Keratinocyte (primary cell): Measurements from ENCODE around the gene PEX11G. TPM values are rescaled to one million over a fixed set of nuclear protein-coding genes. Genes with fewer than 3 reads are reported as not detected.

Source experiments
- DNase-seq: peaks from one replicate; pipeline ENCODE4 v3.0.0-alpha.2; 2011; ENCODE audit warnings: low read depth, missing footprints, low spot score
- FAIRE-seq: peaks from 2 replicates; lab custom pipeline; 2011; peaks lifted over from hg19 to GRCh38; lab: Jason Lieb, UNC
- H2AFZ ChIP-seq: 2 replicates; pipeline ENCODE4 v1.6.0; 2012; ENCODE audit warnings: low read length, control low read depth, inconsistent platforms; ENCODE audit not compliant: control insufficient read depth
- H3K27ac ChIP-seq: 2 replicates; pipeline ENCODE4 v1.5.1; 2011; ENCODE audit warnings: low read length; ENCODE audit not compliant: control insufficient read depth, insufficient read depth
- H3K27me3 ChIP-seq: 3 replicates; pipeline ENCODE4 v1.6.0; 2011; ENCODE audit warnings: low read length; ENCODE audit not compliant: control insufficient read depth, insufficient read depth; ENCODE audit errors: extremely low read depth
- H3K36me3 ChIP-seq, 2 experiments: 2 replicates in 1 of 2; 3 replicates in 1 of 2; pipeline ENCODE4 v1.5.1; 2011; ENCODE audit warnings: low read length in 2 of 2, mild to moderate bottlenecking in 1 of 2; ENCODE audit not compliant: control insufficient read depth in 2 of 2, insufficient read depth in 2 of 2; ENCODE audit errors: extremely low read depth in 1 of 2
- H3K4me1 ChIP-seq: 3 replicates; pipeline ENCODE4 v1.5.1; 2011; ENCODE audit warnings: low read length; ENCODE audit not compliant: control insufficient read depth, insufficient read depth; ENCODE audit errors: extremely low read depth
- H3K4me2 ChIP-seq: 3 replicates; pipeline ENCODE4 v1.6.0; 2011; ENCODE audit warnings: low read depth, low read length; ENCODE audit not compliant: control insufficient read depth, insufficient read depth; ENCODE audit errors: extremely low read depth
- H3K4me3 ChIP-seq, 3 experiments: fragments of 200-600 bp in 1 of 3; sonication (generic) in 1 of 3; 2 replicates in 2 of 3; 3 replicates in 1 of 3; pipeline ENCODE4 v1.5.1; 2011 to 2016; ENCODE audit warnings: low read length in 3 of 3, mild to moderate bottlenecking in 3 of 3, control low read depth in 2 of 3, inconsistent platforms in 1 of 3, low read depth in 1 of 3, mixed read lengths in 1 of 3, mixed run types in 1 of 3, moderate library complexity in 1 of 3; ENCODE audit not compliant: control insufficient read depth in 2 of 3, insufficient read depth in 2 of 3; ENCODE audit errors: extremely low read depth in 1 of 3
- H3K79me2 ChIP-seq: 2 replicates; pipeline ENCODE4 v1.6.0; 2012; ENCODE audit warnings: low read length; ENCODE audit not compliant: control insufficient read depth, insufficient read depth
- H3K9ac ChIP-seq: 3 replicates; pipeline ENCODE4 v1.6.0; 2011; ENCODE audit warnings: low read length; ENCODE audit not compliant: control insufficient read depth, insufficient read depth; ENCODE audit errors: extremely low read depth
- H3K9me1 ChIP-seq: 3 replicates; pipeline ENCODE4 v1.6.0; 2011; ENCODE audit warnings: low read length; ENCODE audit not compliant: control insufficient read depth, insufficient read depth; ENCODE audit errors: extremely low read depth
- H3K9me3 ChIP-seq: 2 replicates; pipeline ENCODE4 v1.5.1; 2012; ENCODE audit warnings: low read depth, low read length; ENCODE audit not compliant: control insufficient read depth
- H4K20me1 ChIP-seq: 3 replicates; pipeline ENCODE4 v1.6.0; 2011; ENCODE audit warnings: low read length; ENCODE audit not compliant: control insufficient read depth, insufficient read depth; ENCODE audit errors: extremely low read depth
- EZH2 ChIP-seq: IDR thresholded peaks from one replicate; pipeline ENCODE4 v1.6.1; 2012; ENCODE audit warnings: inconsistent platforms, mild to moderate bottlenecking, low read length, moderate library complexity
- dilution Hi-C: fragments of 300-500 bp; cut with MboI; formaldehyde crosslinking; loops from one replicate; pipeline ENCODE4 v1.7.0; 2020; ENCODE audit warnings: low sequenced_read_pairs; ENCODE audit not compliant: extremely low pct_ligation_motif_present
- polyA plus RNA-seq, 5 experiments: library from polyadenylated mRNA; depleted of rRNA in 3 of 5; stranded (reverse) in 3 of 5; stranded (forward) in 1 of 5; unstranded in 1 of 5; fragments of >200 nt; gene quantifications; 1 replicate in 1 of 5; 2 replicates in 3 of 5; 3 replicates in 1 of 5; pipeline versions ENCODE4 v1.2.1 to v1.2.3, GENCODE V29; 2011 to 2012; ENCODE audit warnings: missing spikeins in 2 of 5, low read depth in 1 of 5, low replicate concordance in 1 of 5
- TF ChIP-seq, protein P1 (sequence below), 3 experiments: IDR thresholded peaks in 1 of 3; conservative IDR thresholded peaks in 1 of 3; optimal IDR thresholded peaks in 1 of 3; 2 replicates in 2 of 3; 3 replicates in 1 of 3; pipeline versions ENCODE3 to v1.5.1; 2011; ENCODE audit warnings: low read length in 3 of 3, mild to moderate bottlenecking in 3 of 3, moderate library complexity in 2 of 3, control low read depth in 1 of 3, inconsistent platforms in 1 of 3; ENCODE audit not compliant: insufficient read depth in 2 of 3; ENCODE audit errors: extremely low read depth in 1 of 3

The PEX11G gene
- polyA plus RNA-seq, 1 donor (not counting 4 experiments of a cell fraction or from before 2014, with no cell fraction given), result 1.1 TPM

DNA sequence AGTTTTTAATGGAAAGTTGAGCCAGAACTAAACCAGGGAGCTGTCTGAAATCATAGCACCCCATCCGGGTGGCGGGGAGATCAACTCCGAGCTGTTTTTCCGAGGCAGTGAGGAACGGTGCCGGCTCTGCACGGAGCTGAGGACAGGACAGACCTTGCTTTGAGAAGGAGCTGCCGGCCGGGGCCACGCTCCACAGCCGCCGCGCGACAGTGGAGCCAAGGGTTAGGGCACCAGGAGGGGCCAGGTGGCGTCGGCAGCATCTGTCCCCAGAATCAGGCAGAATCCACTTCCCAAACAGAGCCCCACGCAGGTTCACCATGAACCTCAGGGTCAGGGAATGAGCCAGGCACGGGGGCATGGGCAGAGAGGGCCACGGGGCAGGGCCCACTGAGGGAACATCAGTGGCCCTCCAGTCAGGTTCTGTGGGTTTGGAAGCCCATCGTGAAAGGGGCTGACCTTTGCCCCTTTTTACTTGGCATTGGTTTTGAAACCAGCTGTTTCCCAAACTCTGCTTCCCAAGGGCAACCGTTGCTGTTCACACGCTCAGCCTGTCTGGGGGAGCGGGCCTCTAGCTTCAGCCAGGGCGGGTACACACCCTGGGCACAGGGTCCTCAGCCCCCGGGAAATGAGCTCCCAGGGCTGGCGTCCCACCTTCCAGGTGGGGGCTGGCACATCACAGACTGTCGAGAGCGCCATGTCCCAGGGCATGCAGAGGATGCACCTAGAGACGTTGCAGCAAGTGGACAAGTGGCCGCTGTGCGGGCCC lies 18.1 kb downstream of the PEX11G start:
- dilution Hi-C loops, result no loop called here
- peaks cover 0 to 17% of the 10 kb centered on the region in 2 experiments for H3K36me3 ChIP-seq
- H3K9me3 ChIP-seq, result no peaks in the 10 kb centered on the region
- H3K27me3 ChIP-seq, result no peaks in the 10 kb centered on the region
- no peak for DNase-seq
- H3K4me2 ChIP-seq, result no peak overlapping the region
- H3K79me2 ChIP-seq, result no peaks in the 10 kb centered on the region
- H4K20me1 ChIP-seq, result no peaks in the 10 kb centered on the region
- TF ChIP-seq, protein P1, sequence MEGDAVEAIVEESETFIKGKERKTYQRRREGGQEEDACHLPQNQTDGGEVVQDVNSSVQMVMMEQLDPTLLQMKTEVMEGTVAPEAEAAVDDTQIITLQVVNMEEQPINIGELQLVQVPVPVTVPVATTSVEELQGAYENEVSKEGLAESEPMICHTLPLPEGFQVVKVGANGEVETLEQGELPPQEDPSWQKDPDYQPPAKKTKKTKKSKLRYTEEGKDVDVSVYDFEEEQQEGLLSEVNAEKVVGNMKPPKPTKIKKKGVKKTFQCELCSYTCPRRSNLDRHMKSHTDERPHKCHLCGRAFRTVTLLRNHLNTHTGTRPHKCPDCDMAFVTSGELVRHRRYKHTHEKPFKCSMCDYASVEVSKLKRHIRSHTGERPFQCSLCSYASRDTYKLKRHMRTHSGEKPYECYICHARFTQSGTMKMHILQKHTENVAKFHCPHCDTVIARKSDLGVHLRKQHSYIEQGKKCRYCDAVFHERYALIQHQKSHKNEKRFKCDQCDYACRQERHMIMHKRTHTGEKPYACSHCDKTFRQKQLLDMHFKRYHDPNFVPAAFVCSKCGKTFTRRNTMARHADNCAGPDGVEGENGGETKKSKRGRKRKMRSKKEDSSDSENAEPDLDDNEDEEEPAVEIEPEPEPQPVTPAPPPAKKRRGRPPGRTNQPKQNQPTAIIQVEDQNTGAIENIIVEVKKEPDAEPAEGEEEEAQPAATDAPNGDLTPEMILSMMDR (optimal IDR thresholded peaks at IDR 0.05 in 1 of 3, IDR thresholded peaks at IDR 0.05 in 1 of 3, conservative IDR thresholded peaks at IDR 0.05 in 1 of 3; ENCODE audit: extremely low read depth in 1 of 3, insufficient read depth in 2 of 3, low read length in 3 of 3), result no peak
- no peak for TF ChIP-seq EZH2
- no peak overlapping the region for H3K9ac ChIP-seq
- no peaks in the 10 kb centered on the region for H3K9me1 ChIP-seq
- no peak overlapping the region for H3K4me3 ChIP-seq
- H3K4me1 ChIP-seq, result peaks cover 2% of the 10 kb centered on the region
- no peak for FAIRE-seq
- H2AFZ ChIP-seq, result no peak overlapping the region
- H3K27ac ChIP-seq, result no peak overlapping the region

DNA sequence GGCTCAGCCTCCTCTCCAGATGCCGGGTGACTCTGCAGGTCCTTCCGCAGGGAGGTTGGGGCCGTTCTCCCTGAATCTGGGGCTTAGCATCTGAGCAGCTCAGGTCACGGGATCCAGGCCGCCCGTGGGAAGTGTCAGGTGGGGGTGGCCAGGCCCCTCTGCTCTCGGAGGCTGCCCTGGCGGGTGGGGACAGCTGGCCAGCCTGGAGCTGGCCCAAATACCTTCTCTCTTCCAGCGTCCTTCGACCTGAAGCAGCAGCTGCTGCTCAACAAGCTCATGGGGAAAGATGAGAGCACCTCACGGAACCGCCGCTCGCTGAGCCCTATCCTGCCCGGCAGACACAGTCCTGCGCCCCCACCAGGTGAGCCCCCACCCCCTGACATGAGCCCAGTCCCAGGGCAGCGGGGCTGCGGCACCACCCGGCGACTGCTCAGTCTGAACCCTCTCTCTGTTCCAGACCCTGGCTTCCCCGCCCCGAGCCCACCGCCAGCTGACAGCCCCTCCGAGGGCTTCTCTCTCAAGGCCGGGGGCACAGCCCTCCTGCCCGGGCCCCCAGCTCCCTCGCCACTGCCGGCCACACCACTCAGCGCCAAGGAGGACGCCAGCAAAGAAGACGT lies 19.1 kb downstream of the PEX11G start:
- no peak overlapping the region for H2AFZ ChIP-seq
- H3K4me2 ChIP-seq, result no peak overlapping the region
- H3K27ac ChIP-seq, result no peak overlapping the region
- H3K79me2 ChIP-seq, result no peaks in the 10 kb centered on the region
- TF ChIP-seq, protein P1 (optimal IDR thresholded peaks at IDR 0.05 in 1 of 3, IDR thresholded peaks at IDR 0.05 in 1 of 3, conservative IDR thresholded peaks at IDR 0.05 in 1 of 3; ENCODE audit: extremely low read depth in 1 of 3, insufficient read depth in 2 of 3, low read length in 3 of 3), result no peak
- no peak for TF ChIP-seq EZH2
- no peak overlapping the region for H3K9ac ChIP-seq
- FAIRE-seq (no peak), DNase-seq (no peak)
- dilution Hi-C loops, result no loop called here
- no peaks in the 10 kb centered on the region for H3K9me1 ChIP-seq
- H3K36me3 ChIP-seq, result peaks cover 0 to 21% of the 10 kb centered on the region in 2 experiments
- H3K27me3 ChIP-seq, result no peaks in the 10 kb centered on the region
- no peaks in the 10 kb centered on the region for H4K20me1 ChIP-seq
- H3K4me3 ChIP-seq, result no peak overlapping the region
- H3K4me1 ChIP-seq, result peaks cover 2% of the 10 kb centered on the region
- no peaks in the 10 kb centered on the region for H3K9me3 ChIP-seq
